ENCODE results near the gene RGS10.
"Not testable (repeated sequence)": the region's sequence is repeated elsewhere in the genome, so short reads cannot be mapped to it uniquely, and the experiment has no call there.

RGS10 gene

GRCh38 chr10:119466655-119467054, 75.9 kb downstream of the RGS10 start:
- no peak for DNase-seq

DNA sequence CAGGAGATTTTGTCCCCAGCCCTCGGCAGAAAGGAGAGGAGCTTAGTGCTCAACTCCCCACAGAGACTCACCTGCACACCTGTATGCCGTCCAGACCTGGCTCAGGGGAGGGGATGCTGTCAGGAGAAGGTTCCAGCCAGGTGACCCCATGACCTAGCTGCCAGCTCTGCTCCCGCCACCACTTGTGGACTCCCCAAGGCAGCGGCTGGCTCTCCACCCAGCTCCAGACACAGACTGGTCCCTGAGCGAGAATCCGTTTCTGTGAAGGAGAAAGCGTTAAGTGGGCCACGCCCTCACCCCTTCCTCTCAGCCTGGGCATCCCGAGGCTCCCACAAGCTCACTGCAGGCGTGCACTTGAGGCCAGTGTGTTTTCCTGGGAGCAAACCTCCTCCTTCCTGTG, 76.4 kb downstream of the RGS10 start:
- DNase-seq = no peak

DNA sequence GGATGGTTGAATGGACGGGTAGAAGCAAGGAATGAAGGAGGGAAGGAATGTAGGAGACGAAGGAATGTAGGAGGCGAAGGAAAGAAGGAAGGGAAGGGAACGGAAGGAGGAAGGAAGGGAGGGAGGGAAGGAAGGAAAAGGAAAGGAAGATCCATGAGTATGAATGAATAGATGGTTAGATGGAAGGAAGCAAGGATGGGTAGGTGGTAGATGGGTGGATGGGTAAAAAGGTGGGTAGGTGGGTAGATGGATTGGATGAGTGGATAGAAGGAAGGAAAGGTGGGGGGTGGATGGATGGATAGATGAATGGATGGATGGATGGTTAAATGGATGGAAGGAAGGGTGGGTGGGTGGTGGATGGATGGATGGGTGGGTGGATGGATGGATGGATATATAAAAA, 77.4 kb downstream of the RGS10 start:
- no peak for DNase-seq

- not testable (repeated sequence) for DNase-seq
These were observed 79.3 kb downstream of the RGS10 start for GRCh38 chr10:119463195-119463594.

DNA sequence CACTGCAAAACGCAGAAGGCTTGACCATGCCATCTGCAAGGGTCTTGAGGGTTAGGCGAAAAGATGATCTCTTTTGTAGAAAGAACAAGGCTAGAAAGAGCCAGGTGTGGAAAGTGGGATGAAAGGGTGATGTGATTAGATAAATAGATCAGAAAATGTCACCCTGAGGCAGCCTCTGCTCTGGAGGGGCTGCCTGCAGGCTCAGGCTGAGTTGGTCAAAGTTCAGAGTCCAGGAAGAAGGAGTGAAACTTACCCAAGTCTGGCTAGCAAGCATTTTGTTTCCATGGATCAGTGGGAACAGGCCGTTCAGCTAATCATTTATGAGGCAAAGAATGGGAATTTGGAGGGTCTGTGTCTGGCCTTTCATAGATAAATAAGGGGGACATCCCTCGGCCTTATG, 79.7 kb downstream of the RGS10 start:
- DNase-seq = no peak

DNA sequence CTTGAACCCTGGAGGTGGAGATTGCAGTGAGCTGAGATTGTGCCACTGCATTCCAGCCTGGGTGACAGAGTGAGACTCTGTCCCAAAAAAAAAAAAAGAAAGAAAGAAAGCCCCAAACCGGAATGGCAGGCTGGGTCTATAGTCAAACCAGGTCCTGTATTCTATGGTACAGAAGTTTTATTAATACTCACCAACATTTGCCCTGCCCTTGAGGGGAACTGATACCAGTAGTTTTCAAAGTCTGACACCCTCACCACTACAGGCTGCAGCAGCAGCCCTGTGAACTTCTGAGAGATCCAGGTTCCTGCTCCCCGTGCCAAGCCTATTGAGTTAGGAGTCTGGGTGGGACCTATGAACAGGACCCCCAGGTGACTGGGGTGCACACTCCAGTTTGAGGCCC, 80.6 kb downstream of the RGS10 start:
- DNase-seq = no peak

- DNase-seq = no peak
These were observed 81.1 kb downstream of the RGS10 start for GRCh38 chr10:119461380-119461779.

DNA sequence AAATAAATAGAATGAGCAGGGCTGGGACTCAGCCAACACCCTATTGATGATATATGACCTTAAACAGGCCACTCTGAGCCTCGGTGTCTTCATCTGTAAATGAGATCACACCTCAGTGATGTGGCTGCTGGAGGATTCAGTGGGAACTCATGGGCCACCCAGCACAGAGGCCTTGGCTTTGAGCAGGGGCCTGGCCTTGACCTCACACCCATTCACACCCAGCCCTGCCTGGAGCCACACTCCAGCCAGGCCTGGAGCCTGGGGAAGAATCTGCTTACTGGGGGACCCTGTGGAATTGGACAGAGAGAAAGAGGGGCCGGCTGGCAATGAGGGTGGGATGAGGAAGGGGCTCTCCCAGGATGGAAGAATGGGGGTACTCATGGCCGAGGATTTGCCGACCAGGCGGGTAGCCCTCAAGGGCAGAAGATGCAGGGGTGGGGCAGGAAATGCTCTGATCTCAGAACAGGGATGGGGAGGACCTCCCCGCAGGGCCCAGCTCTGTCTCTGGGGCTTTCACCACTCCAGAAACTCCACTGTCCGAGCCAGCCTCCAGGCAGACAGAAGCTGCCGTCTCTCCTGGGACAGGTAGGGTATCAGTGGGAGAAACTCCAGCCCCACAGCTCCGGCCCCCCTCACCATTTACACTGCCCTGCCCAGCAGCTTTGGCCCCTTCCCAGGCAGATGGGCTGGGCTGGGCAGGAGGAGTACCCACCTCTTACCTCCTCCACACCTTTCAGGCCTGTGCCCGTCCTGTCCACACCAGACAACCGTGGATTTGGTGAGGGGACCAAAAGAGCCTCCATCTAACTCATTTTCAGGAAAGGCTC, 81.9 kb downstream of the RGS10 start:
- DNase-seq = no peak

DNA sequence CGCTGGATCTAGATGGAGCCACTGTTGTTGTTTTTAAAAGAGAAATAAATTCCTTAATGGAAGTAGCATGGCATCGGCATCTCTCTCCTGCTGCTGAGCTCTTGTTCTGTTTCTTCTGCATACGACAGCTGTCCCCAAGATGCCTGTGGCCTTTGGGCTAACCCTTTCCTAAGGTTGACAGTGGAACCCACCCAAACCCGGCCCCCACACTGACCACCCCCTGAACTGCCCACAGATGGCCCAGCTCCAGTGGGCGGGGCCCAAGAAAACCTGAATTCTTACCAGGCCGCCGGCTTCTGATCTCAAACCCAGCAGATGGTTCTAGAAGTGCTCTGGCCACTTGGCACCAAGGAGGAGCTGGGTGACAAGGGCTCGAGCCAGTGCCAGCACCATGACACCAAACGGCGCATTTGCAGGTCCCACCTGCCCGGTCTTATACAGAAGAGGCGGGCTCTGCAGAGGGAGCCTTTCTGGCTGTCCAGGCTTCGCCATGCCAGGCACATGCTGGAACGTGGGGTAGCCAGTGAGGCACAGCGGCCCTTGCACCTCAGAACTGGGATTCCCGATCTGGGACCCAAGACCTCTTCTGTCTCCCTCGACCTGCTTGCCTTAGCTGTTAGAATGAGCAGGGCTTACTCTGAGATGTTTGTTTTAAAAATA, 82.7 kb downstream of the RGS10 start:
- no peak for DNase-seq

GRCh38 chr10:119457966-119458766, 84.4 kb downstream of the RGS10 start:
- DNase-seq = no peak

DNA sequence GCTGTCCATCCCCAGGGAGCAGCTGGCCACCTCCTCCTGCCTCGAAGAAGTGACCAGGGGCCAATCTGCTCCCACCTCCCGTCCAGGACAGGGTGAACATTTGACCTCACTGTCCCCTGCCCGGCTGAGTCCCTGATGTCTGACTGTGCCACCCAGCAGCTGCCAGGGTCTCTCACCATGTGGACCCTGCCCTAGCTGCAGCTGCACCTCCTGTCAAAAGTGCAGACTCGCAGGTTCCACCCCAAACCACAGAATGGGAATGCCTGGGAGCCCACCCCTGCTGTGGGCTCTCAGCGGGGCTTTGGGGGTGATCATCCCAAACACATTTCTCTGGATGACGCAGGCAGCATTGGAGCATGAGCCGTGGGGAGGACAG, 86.1 kb downstream of the RGS10 start:
- no peak for DNase-seq

- no peak for DNase-seq
These were observed 86.7 kb downstream of the RGS10 start for GRCh38 chr10:119455609-119456434.

DNA sequence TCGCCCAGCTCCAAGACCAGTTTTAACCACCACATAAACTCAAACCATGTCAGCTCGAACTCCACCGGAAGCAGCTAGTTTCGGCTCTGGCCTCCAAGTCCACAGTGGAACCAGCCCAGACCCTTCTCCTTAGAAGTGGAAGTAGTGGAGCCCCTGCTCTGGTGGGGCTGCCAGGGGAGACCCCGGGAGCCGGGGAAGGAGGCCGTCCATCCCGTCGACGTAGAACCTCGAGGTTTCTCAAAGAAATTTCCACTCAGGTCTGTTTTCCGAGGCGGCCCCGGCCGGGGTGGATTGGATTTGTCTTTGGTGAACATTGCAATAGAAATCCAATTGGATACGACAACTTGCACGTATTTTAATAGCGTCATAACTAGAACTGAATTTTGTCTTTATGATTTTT, 87.5 kb downstream of the RGS10 start:
- DNase-seq = no peak

- no peak for DNase-seq
These were observed 88.2 kb downstream of the RGS10 start for GRCh38 chr10:119454316-119454715.

GRCh38 chr10:119453313-119453712, 89.2 kb downstream of the RGS10 start:
- no peak for DNase-seq

- DNase-seq = no peak
These were observed 90.1 kb downstream of the RGS10 start for GRCh38 chr10:119452396-119452795.

GRCh38 chr10:119451300-119451896, 91.1 kb downstream of the RGS10 start:
- DNase-seq = no peak

DNA sequence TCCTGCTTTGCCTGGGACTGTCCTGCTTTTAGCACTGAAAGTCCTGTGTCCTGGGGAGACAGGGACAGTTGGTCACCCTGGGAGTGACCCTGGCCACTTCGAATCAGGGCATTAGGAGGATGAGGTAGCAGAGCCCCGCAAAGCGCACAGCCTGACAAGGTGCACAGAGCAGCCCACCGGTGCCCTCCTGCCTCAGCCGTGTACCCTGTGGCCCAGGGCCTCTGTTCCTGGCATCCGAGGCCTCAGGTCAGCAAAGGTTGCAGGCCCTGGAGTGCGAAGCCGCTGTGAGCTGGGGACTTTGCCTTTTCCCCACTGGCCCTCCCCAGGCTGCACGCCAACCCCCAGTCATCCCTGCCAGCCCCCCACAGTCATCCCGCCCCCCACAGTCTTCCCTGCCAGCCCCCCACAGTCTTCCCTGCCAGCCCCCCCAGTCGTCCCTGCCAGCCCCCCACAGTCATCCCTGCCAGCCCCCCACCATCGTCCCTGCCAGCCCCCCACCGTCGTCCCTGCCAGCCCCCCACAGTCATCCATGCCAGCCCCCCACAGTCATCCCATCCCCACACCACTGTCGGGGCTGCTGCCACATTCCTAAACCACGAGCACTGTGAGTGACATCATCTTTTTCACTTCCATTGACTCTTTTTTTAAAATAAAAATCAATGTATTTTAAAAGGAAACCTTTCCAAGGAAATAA, 91.8 kb downstream of the RGS10 start:
- no peak for DNase-seq
